Skeletal muscle satellite cell (primary cell): ENCODE data around the gene KIF16B.

ENCODE experiments used
- H3K27me3 ChIP-seq: 2 replicates; pipeline ENCODE4 v1.7.0; 2013; ENCODE audit warnings: low read length; ENCODE audit not compliant: control insufficient read depth, insufficient read depth
- H3K36me3 ChIP-seq: 2 replicates; pipeline ENCODE4 v1.7.0; 2013; ENCODE audit warnings: mild to moderate bottlenecking, control low read depth, low read length; ENCODE audit not compliant: insufficient read depth
- H3K4me1 ChIP-seq: 2 replicates; pipeline ENCODE4 v1.7.0; 2013; ENCODE audit warnings: low read length; ENCODE audit not compliant: control insufficient read depth, insufficient read depth
- H3K4me2 ChIP-seq: 2 replicates; pipeline ENCODE4 v1.7.0; 2013; ENCODE audit warnings: mild to moderate bottlenecking, low read length
- H3K4me3 ChIP-seq: 2 replicates; pipeline ENCODE4 v1.7.0; 2013; ENCODE audit warnings: low read length
- H3K9ac ChIP-seq: 2 replicates; pipeline ENCODE4 v1.7.0; 2013; ENCODE audit warnings: mild to moderate bottlenecking, low read depth, low read length, moderate library complexity
- H3K9me3 ChIP-seq: replicated peaks from 2 replicates; pipeline ENCODE4 v1.7.0; 2013; ENCODE audit warnings: mild to moderate bottlenecking, control low read depth, low read length

KIF16B gene

GRCh38 chr20:16317445-16318362, 255.5 kb downstream of the KIF16B start:
- Histone ChIP-seq H3K9me3 (no peaks in the 10 kb centered on the region), H3K9ac (no peak overlapping the region), H3K4me1 (no peaks in the 10 kb centered on the region), H3K4me3 (no peak overlapping the region), H3K4me2 (no peak overlapping the region), H3K36me3 (no peaks in the 10 kb centered on the region), H3K27me3 (no peaks in the 10 kb centered on the region)

DNA sequence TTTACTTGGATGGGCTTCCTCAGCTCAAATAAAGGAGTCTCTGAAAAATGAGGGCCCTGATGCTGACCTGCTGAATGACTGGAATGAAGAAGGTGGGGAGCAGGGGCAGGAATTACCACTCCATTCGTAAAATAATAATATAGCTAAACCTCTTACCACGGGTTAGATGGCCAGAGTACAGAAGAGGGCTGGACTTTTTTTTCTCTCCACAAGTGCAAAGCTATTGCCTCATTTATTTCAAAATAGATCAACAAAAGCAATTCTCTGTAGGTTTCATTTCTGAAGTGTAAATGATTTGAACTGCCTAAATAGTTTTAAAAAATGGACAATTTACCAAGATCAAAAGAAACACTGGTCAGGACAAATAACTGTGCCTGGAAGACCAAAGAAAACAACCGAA, 256.7 kb downstream of the KIF16B start:
- Histone ChIP-seq H3K4me3 (no peak overlapping the region), H3K4me2 (no peak overlapping the region), H3K27me3 (no peaks in the 10 kb centered on the region), H3K9ac (no peak overlapping the region), H3K9me3 (no peaks in the 10 kb centered on the region), H3K36me3 (no peaks in the 10 kb centered on the region), H3K4me1 (no peaks in the 10 kb centered on the region)

- Histone ChIP-seq H3K4me1 (no peaks in the 10 kb centered on the region), H3K4me2 (no peak overlapping the region), H3K36me3 (no peaks in the 10 kb centered on the region), H3K27me3 (no peaks in the 10 kb centered on the region), H3K4me3 (no peak overlapping the region), H3K9me3 (no peaks in the 10 kb centered on the region), H3K9ac (no peak overlapping the region)
These were observed 258.5 kb downstream of the KIF16B start for GRCh38 chr20:16314748-16315159.

DNA sequence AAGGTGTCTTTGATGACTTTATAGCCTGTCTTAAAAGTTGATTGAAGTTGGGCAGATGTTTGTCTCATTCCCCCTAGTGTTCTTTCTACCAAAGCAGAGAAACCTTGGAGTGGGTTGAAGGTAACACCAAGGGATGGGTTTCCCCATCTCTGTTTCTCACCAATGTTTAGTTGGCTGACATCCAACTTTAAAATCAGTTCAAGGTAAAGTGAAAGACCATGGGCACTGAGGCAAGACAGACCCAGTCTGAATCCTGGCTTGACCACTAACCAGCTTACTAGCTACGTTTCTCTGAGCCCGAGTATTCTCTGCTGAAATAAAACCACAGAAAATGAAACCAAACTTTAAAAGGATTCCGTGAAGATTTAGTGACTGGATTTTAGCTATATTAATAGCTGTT, 258.9 kb downstream of the KIF16B start:
- H3K27me3 ChIP-seq, result no peaks in the 10 kb centered on the region
- no peak overlapping the region for H3K9ac ChIP-seq
- H3K9me3 ChIP-seq, result no peaks in the 10 kb centered on the region
- no peak overlapping the region for H3K4me2 ChIP-seq
- H3K4me3 ChIP-seq, result no peak overlapping the region
- H3K4me1 ChIP-seq, result no peaks in the 10 kb centered on the region
- no peaks in the 10 kb centered on the region for H3K36me3 ChIP-seq

- Histone ChIP-seq H3K9me3 (no peaks in the 10 kb centered on the region), H3K4me2 (no peak overlapping the region), H3K4me1 (peaks cover under 1% of the 10 kb centered on the region), H3K36me3 (no peaks in the 10 kb centered on the region), H3K9ac (no peak overlapping the region), H3K27me3 (no peaks in the 10 kb centered on the region), H3K4me3 (no peak overlapping the region)
These were observed 259.3 kb downstream of the KIF16B start for GRCh38 chr20:16313917-16314316.

DNA sequence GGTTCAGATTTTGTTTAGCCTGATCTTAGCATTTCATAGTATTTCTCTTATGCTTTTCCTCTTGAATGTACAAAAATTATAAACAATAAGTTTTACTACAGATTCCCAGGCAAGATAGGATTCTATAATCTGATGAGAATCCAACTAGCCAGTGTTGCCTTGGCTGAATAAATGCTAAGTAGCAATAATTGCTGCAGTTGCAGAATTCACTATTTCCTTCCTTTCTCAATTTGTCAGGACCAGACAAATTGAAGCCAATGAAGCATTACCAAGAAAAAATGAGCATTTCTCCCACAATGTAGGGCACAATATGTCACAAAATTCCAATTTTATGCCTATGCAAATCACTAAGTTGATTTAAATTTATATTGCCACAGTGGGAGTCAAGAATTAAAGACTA, 260.2 kb downstream of the KIF16B start:
- H3K4me3 ChIP-seq, result no peak overlapping the region
- H3K9ac ChIP-seq, result no peak overlapping the region
- peaks cover 6% of the 10 kb centered on the region for H3K4me1 ChIP-seq
- H3K36me3 ChIP-seq, result no peaks in the 10 kb centered on the region
- no peaks in the 10 kb centered on the region for H3K27me3 ChIP-seq
- H3K9me3 ChIP-seq, result no peaks in the 10 kb centered on the region
- no peak overlapping the region for H3K4me2 ChIP-seq

DNA sequence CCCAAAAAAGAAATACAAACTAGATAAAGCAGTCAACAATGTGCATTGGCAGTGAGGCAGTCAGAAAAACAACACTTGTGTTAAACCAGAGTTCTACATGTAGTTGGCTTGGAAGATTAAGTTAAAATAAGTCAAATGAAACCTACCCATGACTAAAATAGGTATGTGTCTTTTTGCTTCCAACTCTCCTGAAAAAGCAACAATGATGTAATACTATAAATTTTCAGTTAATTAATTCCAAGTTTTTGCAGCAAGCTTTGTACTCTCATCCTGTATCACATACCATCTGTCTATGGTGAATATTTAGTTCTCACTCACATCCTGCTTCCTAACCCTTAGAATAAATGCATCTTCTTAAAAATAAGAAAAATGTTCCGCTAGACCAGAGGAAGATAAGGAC, 261.5 kb downstream of the KIF16B start:
- Histone ChIP-seq H3K4me1 (peaks cover 6% of the 10 kb centered on the region), H3K27me3 (no peaks in the 10 kb centered on the region), H3K4me2 (no peak overlapping the region), H3K9ac (no peak overlapping the region), H3K4me3 (no peak overlapping the region), H3K36me3 (no peaks in the 10 kb centered on the region), H3K9me3 (no peaks in the 10 kb centered on the region)

GRCh38 chr20:16308754-16309153, 264.5 kb downstream of the KIF16B start:
- no peaks in the 10 kb centered on the region for H3K27me3 ChIP-seq
- no peak overlapping the region for H3K4me2 ChIP-seq
- H3K4me3 ChIP-seq, result no peak overlapping the region
- H3K4me1 ChIP-seq, result peaks cover 6% of the 10 kb centered on the region
- H3K9me3 ChIP-seq, result no peaks in the 10 kb centered on the region
- H3K9ac ChIP-seq, result no peak overlapping the region
- H3K36me3 ChIP-seq, result no peaks in the 10 kb centered on the region

DNA sequence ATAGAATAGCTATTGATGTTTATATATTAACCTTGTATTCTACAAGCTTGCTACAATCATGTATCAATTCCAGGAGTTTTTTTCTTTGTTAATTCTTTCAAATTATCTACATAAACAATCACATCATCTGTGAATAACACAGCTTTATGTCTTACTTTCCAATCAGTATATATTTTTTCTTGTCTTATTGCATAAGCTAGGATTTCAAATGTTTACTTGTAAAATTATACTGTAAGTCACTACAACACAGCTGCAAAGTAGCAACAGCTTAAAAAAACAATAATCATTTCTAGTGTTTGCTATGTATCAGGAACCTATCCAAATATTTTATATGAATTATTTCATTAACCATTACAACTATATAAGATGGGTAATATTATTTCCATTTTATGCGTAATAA, 270.4 kb downstream of the KIF16B start:
- Histone ChIP-seq H3K4me2 (no peak overlapping the region), H3K4me1 (no peaks in the 10 kb centered on the region), H3K27me3 (no peaks in the 10 kb centered on the region), H3K4me3 (no peak overlapping the region), H3K36me3 (no peaks in the 10 kb centered on the region), H3K9ac (no peak overlapping the region), H3K9me3 (no peaks in the 10 kb centered on the region)

DNA sequence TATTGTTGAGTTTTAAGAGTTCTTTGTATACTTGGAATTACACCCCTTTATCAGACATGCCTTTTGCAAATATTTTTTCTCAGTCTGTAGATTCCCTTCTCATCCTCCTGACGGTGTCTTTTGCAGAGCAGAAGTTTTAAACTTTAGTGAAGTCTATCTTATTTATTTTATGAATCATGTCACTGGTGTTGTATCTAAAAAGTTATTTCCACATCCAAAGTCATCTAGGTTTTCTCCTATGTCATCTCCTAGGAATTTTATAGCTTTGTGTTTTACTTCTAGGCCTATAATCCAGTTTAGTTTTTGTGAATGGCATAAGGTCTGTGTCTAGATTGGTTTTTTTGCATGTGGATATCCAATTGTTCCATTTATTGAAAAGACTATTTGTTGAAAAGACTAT, 271.3 kb downstream of the KIF16B start:
- Histone ChIP-seq H3K4me3 (no peak overlapping the region), H3K9me3 (no peaks in the 10 kb centered on the region), H3K36me3 (no peaks in the 10 kb centered on the region), H3K4me2 (no peak overlapping the region), H3K4me1 (no peaks in the 10 kb centered on the region), H3K27me3 (no peaks in the 10 kb centered on the region), H3K9ac (no peak overlapping the region)

DNA sequence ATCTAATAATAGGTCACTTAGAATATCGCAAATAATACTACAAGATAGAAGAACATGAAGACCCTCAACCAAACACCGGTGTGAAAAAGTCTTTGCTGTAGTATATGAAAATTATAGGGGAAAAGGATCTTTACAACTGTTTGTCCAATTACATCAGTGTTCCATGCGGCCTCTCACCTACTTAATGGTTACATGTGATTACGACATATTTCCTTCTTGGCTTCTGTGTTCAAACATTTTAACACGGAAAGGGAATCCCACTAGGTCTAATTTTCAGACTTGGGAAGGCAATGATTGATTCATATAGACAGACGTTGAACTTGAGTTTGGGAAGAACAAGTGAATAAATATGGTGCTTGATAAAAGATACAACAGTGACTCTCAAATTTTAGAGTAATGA, 273.4 kb downstream of the KIF16B start:
- Histone ChIP-seq H3K36me3 (no peaks in the 10 kb centered on the region), H3K4me2 (no peak overlapping the region), H3K9me3 (no peaks in the 10 kb centered on the region), H3K9ac (no peak overlapping the region), H3K4me1 (no peaks in the 10 kb centered on the region), H3K4me3 (no peak overlapping the region), H3K27me3 (no peaks in the 10 kb centered on the region)

- Histone ChIP-seq H3K9ac (no peak overlapping the region), H3K4me2 (no peak overlapping the region), H3K27me3 (no peaks in the 10 kb centered on the region), H3K4me1 (peaks cover 4% of the 10 kb centered on the region), H3K9me3 (no peaks in the 10 kb centered on the region), H3K36me3 (no peaks in the 10 kb centered on the region), H3K4me3 (no peak overlapping the region)
These were observed 276.3 kb downstream of the KIF16B start for GRCh38 chr20:16296931-16297330.
